Esophagus squamous epithelium (tissue), 5 donors: Measurements from ENCODE around the gene PEDS1. TPM values are rescaled to one million over a fixed set of nuclear protein-coding genes. Genes with fewer than 3 reads are reported as not detected.

Experiments used
- DNase-seq: peaks from one replicate; lab custom pipeline; 2025; lab: John Stamatoyannopoulos, UW
- H3K27ac ChIP-seq, 4 donors: fragments of 200-600 bp; sonication (generic); one replicate each; pipeline ENCODE4 v1.5.1; 2016 to 2019; ENCODE audit warnings: mild to moderate bottlenecking in 1 of 4
- H3K27me3 ChIP-seq, 4 donors: fragments of 200-600 bp; sonication (generic); 1 replicate in 3 of 4; 2 replicates in 1 of 4; pipeline versions ENCODE4 v1.5.1 to v1.6.0; 2017 to 2021; ENCODE audit warnings: antibody characterized with exemption in 1 of 4
- H3K36me3 ChIP-seq, 3 donors: fragments of 200-600 bp; sonication (generic); one replicate each; pipeline ENCODE4 v1.5.1; 2016 to 2019
- H3K4me1 ChIP-seq, 3 donors: fragments of 200-600 bp; sonication (generic); one replicate each; pipeline ENCODE4 v1.5.1; 2017 to 2019
- H3K4me3 ChIP-seq, 4 donors: fragments of 200-600 bp; sonication (generic); 1 replicate in 3 of 4; 2 replicates in 1 of 4; pipeline ENCODE4 v1.5.1; 2016 to 2019; ENCODE audit warnings: mild to moderate bottlenecking in 2 of 4, moderate library complexity in 1 of 4
- H3K9me3 ChIP-seq, 3 donors: fragments of 200-600 bp; sonication (generic); one replicate each; pipeline ENCODE4 v1.5.1; 2016 to 2019
- CTCF ChIP-seq, 6 experiments: fragments of 450-650 bp in 4 of 6; fragments of 200-600 bp in 2 of 6; sonication (generic) in 2 of 6; IDR thresholded peaks; one replicate each; pipeline ENCODE4 v1.5.1; 2016 to 2019; ENCODE audit warnings: antibody characterized with exemption in 6 of 6, mild to moderate bottlenecking in 4 of 6, moderate library complexity in 4 of 6
- POLR2A ChIP-seq, 4 donors: fragments of 450-650 bp; IDR thresholded peaks; one replicate each; pipeline ENCODE4 v1.6.1; 2017; ENCODE audit warnings: antibody characterized with exemption in 4 of 4, mild to moderate bottlenecking in 4 of 4, moderate library complexity in 3 of 4
- WGBS, 2 donors: methylation state at CpG; one replicate each; pipeline ENCODE4 v1.1.5; 2018; 5-methylcytosine and 5-hydroxymethylcytosine counted together
- intact Hi-C: fragments of 100-400 bp; cut with DNase I; formaldehyde crosslinking; loops from one replicate; pipeline ENCODE4 v1.15.0; 2022
- total RNA-seq, 4 donors: library from RNA; depleted of rRNA; stranded (reverse); fragments of >200 nt; gene quantifications; one replicate each; pipeline ENCODE4 v1.1.0, GENCODE V29; 2016
- donor health status: DM: yes; HTN: yes; CAD: no.

Gene PEDS1
- total RNA-seq, 4 donors from 2014 or later = 32.8 to 54.0 (median 46.7) TPM

- WGBS, 2 donors = 0% methylated on average over 8 of the region's 69 CpGs; no CpG with 5 or more reads in 1 of the 2 donors
- peak overlapping the region; percentile 68 to 98 (median 82) for H3K4me3 ChIP-seq
- TF ChIP-seq CTCF (IDR thresholded peaks at IDR 0.05) = no peak
- no peak for TF ChIP-seq POLR2A (IDR thresholded peaks at IDR 0.05)
- H3K9me3 ChIP-seq = no peaks in the 10 kb centered on the region
- H3K27ac ChIP-seq = peak overlapping the region; percentile 92 to 100 (median 98)
- DNase-seq = no peak
- H3K36me3 ChIP-seq = peaks cover 0 to 15% (median 4%) of the 10 kb centered on the region in 3 donors
- H3K27me3 ChIP-seq = no peaks in the 10 kb centered on the region
- peaks cover 22 to 61% (median 32%) of the 10 kb centered on the region in 3 donors for H3K4me1 ChIP-seq
- intact Hi-C loops = no loop called here
Observed at GRCh38 chr20:50191065-50191543, 37.6 kb upstream of the PEDS1 start.

GRCh38 chr20:50190251-50191064 is 36.9 kb upstream of the PEDS1 start, which contains the start of gene CEBPB:
Gene CEBPB, plus strand, starts transcription at chr20:50190830. Its CDS starts 204 bp downstream, at chr20:50191034.
- WGBS, 2 donors = no CpG with 5 or more reads among the region's 89 CpGs
- Histone ChIP-seq H3K4me3 (peak within 1 kb of the TSS; percentile 68 to 98 (median 82)), H3K4me1 (peaks cover 22 to 60% (median 30%) of the 10 kb centered on the region in 3 donors), H3K9me3 (no peaks in the 10 kb centered on the region), H3K27ac (peak within 1 kb of the TSS; percentile 92 to 100 (median 98)), H3K27me3 (no peaks in the 10 kb centered on the region), H3K36me3 (peaks cover 0 to 15% (median 4%) of the 10 kb centered on the region in 3 donors)
- peak; percentile 66 to 99 (median 89) for TF ChIP-seq POLR2A (IDR thresholded peaks at IDR 0.05)
- TF ChIP-seq CTCF (IDR thresholded peaks at IDR 0.05) = peak; percentile 64 to 88 (median 78)
- peak; percentile 35 for DNase-seq
- intact Hi-C loops = no loop called here

- Histone ChIP-seq H3K27ac (peak overlapping the region; percentile 92 to 100 (median 98)), H3K36me3 (peaks cover 0 to 13% (median 4%) of the 10 kb centered on the region in 3 donors), H3K9me3 (no peaks in the 10 kb centered on the region), H3K4me3 (peak overlapping the region; percentile 68 to 98 (median 82)), H3K4me1 (peaks cover 22 to 53% (median 25%) of the 10 kb centered on the region in 3 donors), H3K27me3 (no peaks in the 10 kb centered on the region)
- DNase-seq = no peak
- TF ChIP-seq POLR2A (IDR thresholded peaks at IDR 0.05) = no peak
- TF ChIP-seq CTCF (IDR thresholded peaks at IDR 0.05) = no peak
- 36 to 50% methylated on average over 1 to 7 of the region's 29 CpGs for WGBS, 2 donors
- intact Hi-C loops = no loop called here
Observed at GRCh38 chr20:50189681-50190250, 36.2 kb upstream of the PEDS1 start.

- peak overlapping the region in 3 of 4 donors; percentile 92 to 100 (median 98) for H3K27ac ChIP-seq
- TF ChIP-seq CTCF (IDR thresholded peaks at IDR 0.05) (no peak), POLR2A (IDR thresholded peaks at IDR 0.05) (no peak)
- H3K4me3 ChIP-seq = no peak overlapping the region
- peaks cover 0 to 6% (median 4%) of the 10 kb centered on the region in 3 donors for H3K36me3 ChIP-seq
- intact Hi-C loops = no loop called here
- DNase-seq = no peak
- peaks cover 15 to 46% (median 19%) of the 10 kb centered on the region in 3 donors for H3K4me1 ChIP-seq
- H3K27me3 ChIP-seq = no peaks in the 10 kb centered on the region
- WGBS, 2 donors = 78% methylated on average over 7 to 10 of the region's 18 CpGs
- H3K9me3 ChIP-seq = no peaks in the 10 kb centered on the region
Observed at GRCh38 chr20:50188879-50189680, 35.6 kb upstream of the PEDS1 start.
